K562 (cell line): ENCODE measurements around the gene SLC22A23. TPM values are rescaled to one million over a fixed set of nuclear protein-coding genes. Genes with fewer than 3 reads are reported as not detected.
A peak's percentile ranks its signal among the peaks of the same experiment; 100 is the strongest.

Source experiments
- CHD4 ChIP-seq: fragments of 200-600 bp; sonication (generic); IDR thresholded peaks from 3 replicates; pipeline ENCODE4 v1.6.1; 2012; ENCODE audit warnings: low read depth, mild to moderate bottlenecking, mixed read lengths, low read length, inconsistent platforms; ENCODE audit not compliant: insufficient read depth, insufficient replicate concordance, poor library complexity, severe bottlenecking
- E2F3 ChIP-seq: fragments of 250-450 bp; sonication (Bioruptor Pico); IDR thresholded peaks from 2 replicates; pipeline ENCODE4 v1.4.0; 2020; ENCODE audit warnings: mild to moderate bottlenecking
- EP300 ChIP-seq: IDR thresholded peaks from 2 replicates; pipeline ENCODE4 v1.6.1; 2012; ENCODE audit warnings: low read length, improper control_type of control experiment
- EP400 ChIP-seq: fragments of 450-650 bp; IDR thresholded peaks from 2 replicates; pipeline ENCODE4 v1.6.1; 2017; ENCODE audit warnings: antibody characterized with exemption, mild to moderate bottlenecking, moderate library complexity
- GATAD2A ChIP-seq: fragments of 450-650 bp; IDR thresholded peaks from 2 replicates; pipeline ENCODE4 v1.6.1; 2017
- MED1 ChIP-seq: sonication (generic); formaldehyde crosslinking; IDR thresholded peaks from 2 replicates; pipeline ENCODE4 v1.8.1; 2023; ENCODE audit warnings: missing genetic modification reagents, borderline replicate concordance
- MYC ChIP-seq, 2 experiments: fragments of 250-450 bp in 1 of 2; sonication (Bioruptor Pico) in 1 of 2; IDR thresholded peaks; 2 replicates each; pipeline versions ENCODE4 v1.5.1 to v1.6.1; 2012 to 2021; ENCODE audit warnings: low read depth in 2 of 2, borderline replicate concordance in 1 of 2, improper control_type of control experiment in 1 of 2, low read length in 1 of 2, mild to moderate bottlenecking in 1 of 2, moderate library complexity in 1 of 2
- NEUROD1 ChIP-seq: fragments of 150-350 bp; IDR thresholded peaks from 2 replicates; pipeline ENCODE4 v1.6.1; 2014; ENCODE audit warnings: borderline replicate concordance, low read length, low read depth; ENCODE audit not compliant: partially characterized antibody
- NR2C2 ChIP-seq, 2 experiments: fragments of 200-800 bp in 1 of 2; sonication (Bioruptor generic) in 1 of 2; sonication (generic) in 1 of 2; formaldehyde crosslinking in 1 of 2; IDR thresholded peaks; 2 replicates each; pipeline versions ENCODE4 v1.6.1 to v1.8.0; 2016 to 2022; ENCODE audit warnings: mild to moderate bottlenecking in 1 of 2, missing compliant biosample characterization in 1 of 2, missing genetic modification characterization in 1 of 2, missing genetic modification reagents in 1 of 2
- PHTF2 ChIP-seq: fragments of 250-450 bp; sonication (Bioruptor Pico); IDR thresholded peaks from 2 replicates; pipeline ENCODE4 v1.5.0; 2021; ENCODE audit warnings: mild to moderate bottlenecking
- POLR3A ChIP-seq: IDR thresholded peaks from 2 replicates; pipeline ENCODE4 v1.6.1; 2011; ENCODE audit warnings: borderline replicate concordance, mild to moderate bottlenecking, moderate library complexity; ENCODE audit not compliant: insufficient read length, insufficient read depth; ENCODE audit errors: extremely low read depth
- RBBP5 ChIP-seq: fragments of 200-600 bp; sonication (generic); IDR thresholded peaks from 2 replicates; pipeline ENCODE4 v1.6.1; 2012; ENCODE audit warnings: borderline replicate concordance, mild to moderate bottlenecking, low read length, control low read depth, inconsistent platforms; ENCODE audit not compliant: insufficient read depth, poor library complexity, severe bottlenecking
- RBM15 ChIP-seq: fragments of 200-400 bp; formaldehyde crosslinking; IDR thresholded peaks from 2 replicates; pipeline ENCODE4 v1.6.1; 2018; ENCODE audit warnings: mild to moderate bottlenecking, low read length, moderate library complexity; ENCODE audit not compliant: insufficient read depth
- SRSF1 ChIP-seq: fragments of 200-400 bp; formaldehyde crosslinking; IDR thresholded peaks from 2 replicates; pipeline ENCODE4 v1.6.1; 2017; ENCODE audit warnings: mild to moderate bottlenecking, low read depth, low read length, moderate library complexity
- STAT6 ChIP-seq: sonication (generic); formaldehyde crosslinking; IDR thresholded peaks from 2 replicates; pipeline ENCODE4 v1.8.1; 2023; ENCODE audit warnings: mild to moderate bottlenecking, missing genetic modification reagents
- XRCC5 ChIP-seq: fragments of 200-400 bp; formaldehyde crosslinking; IDR thresholded peaks from 2 replicates; pipeline ENCODE4 v1.6.1; 2017; ENCODE audit warnings: low read depth, mild to moderate bottlenecking, low read length
- ZBTB7A ChIP-seq: IDR thresholded peaks from 2 replicates; pipeline ENCODE4 v1.6.1; 2011; ENCODE audit warnings: low read depth, mild to moderate bottlenecking, low read length, moderate library complexity, borderline replicate concordance; ENCODE audit not compliant: control insufficient read depth
- ZNF668 ChIP-seq: fragments of 250-450 bp; sonication (Bioruptor Pico); IDR thresholded peaks from 2 replicates; pipeline ENCODE4 v1.8.0; 2022; ENCODE audit warnings: mild to moderate bottlenecking, inconsistent platforms
- polyA plus RNA-seq, 8 experiments: library from polyadenylated mRNA; depleted of rRNA in 4 of 8; stranded (reverse) in 5 of 8; unstranded in 3 of 8; fragments of >200 nt; fragmentation: Nextera tagmentation in 2 of 8; fragmentation: Illumina TruSeq in 1 of 8; extraction: Ambion mirVana in 2 of 8; extraction: Trizol in 1 of 8; gene quantifications; 2 replicates each; pipeline versions ENCODE4 v1.2.1 to v1.2.3, GENCODE V29; 2011 to 2014; ENCODE audit warnings: inconsistent platforms in 1 of 8, missing spikeins in 1 of 8
- total RNA-seq, 7 experiments: library from RNA; depleted of rRNA in 6 of 7; stranded (reverse); fragments of >200 nt in 6 of 7; fragmentation: Illumina TruSeq in 2 of 7; extraction: Trizol in 2 of 7; gene quantifications; 2 replicates each; pipeline versions ENCODE4 v1.2.1 to v1.2.3, GENCODE V29; 2011 to 2021; ENCODE audit warnings: low replicate concordance in 1 of 7
- TF ChIP-seq, protein P1 (sequence below), 2 experiments: IDR thresholded peaks; 2 replicates each; pipeline ENCODE4 v1.6.1; 2012; ENCODE audit warnings: improper control_type of control experiment in 2 of 2, low read depth in 2 of 2, low read length in 2 of 2, borderline replicate concordance in 1 of 2

The SLC22A23 gene
- total and polyA plus RNA-seq, 9 of the 15 experiments (the other 6 are each of a cell fraction or from before 2014, with no cell fraction given), result 0.30 to 8.7 (median 2.5) TPM

DNA sequence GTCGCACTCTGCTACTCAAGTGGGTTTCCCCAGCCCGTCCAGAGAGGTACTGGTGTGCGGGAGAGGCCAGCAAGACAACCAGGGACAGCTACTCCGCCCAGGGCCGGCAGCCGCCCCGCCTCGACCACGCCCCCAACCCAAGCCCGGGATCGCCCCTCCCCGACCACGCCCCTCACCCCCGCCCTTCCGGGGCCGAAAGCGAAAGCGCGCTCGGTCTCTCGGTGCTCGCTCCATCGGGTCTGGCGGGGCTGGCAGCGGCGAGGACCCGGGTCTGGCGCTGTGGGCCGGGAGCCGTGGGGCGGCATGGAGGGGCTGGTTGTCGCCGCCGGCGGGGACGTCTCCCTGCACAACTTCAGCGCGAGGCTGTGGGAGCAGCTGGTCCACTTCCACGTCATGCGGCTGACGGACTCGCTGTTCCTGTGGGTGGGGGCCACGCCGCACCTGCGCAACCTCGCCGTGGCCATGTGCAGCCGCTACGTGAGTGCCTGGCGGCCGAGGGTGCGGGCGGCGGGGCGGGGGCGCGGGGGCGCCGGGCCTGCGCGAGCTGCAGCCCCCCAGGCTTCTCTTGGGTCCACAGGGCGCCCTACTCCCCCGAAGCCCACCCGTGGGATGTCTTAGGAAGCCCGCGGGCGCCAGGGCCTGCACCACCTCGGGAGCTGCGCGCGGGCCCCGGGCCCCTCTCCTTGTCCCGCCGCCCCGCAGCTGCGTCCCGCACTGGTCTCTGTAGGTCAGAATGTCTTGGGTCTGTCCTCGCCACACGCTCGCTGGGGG, 197.9 kb downstream of the SLC22A23 start, which contains the start of gene PSMG4 (continued):
- TF ChIP-seq XRCC5, result 0 out of 2 replicates have a peak, but pooled peaks have one; percentile 59
- TF ChIP-seq MYC (IDR thresholded peaks at IDR 0.05; ENCODE audit: low read depth, low read length), result peak; percentile 91
- TF ChIP-seq MYC (CRISPR knock-in tag; IDR thresholded peaks at IDR 0.05; ENCODE audit: borderline replicate concordance, low read depth), result no peak
- TF ChIP-seq MED1, result 0 out of 2 replicates have a peak, but pooled peaks have one; percentile 63
- TF ChIP-seq RBM15, result no peak
- TF ChIP-seq EP300, result 0 out of 2 replicates have a peak, but pooled peaks have one; percentile 29
- TF ChIP-seq ZBTB7A, result peak; percentile 57; the same call in 1 of the 2 replicates
- peak; percentile 73 for TF ChIP-seq E2F3 (CRISPR knock-in tag)
- peak; percentile 96 for TF ChIP-seq EP400
- no peak for TF ChIP-seq POLR3A
- TF ChIP-seq NR2C2 (CRISPR knock-in tag; IDR thresholded peaks at IDR 0.05), result peak; percentile 84; the same call in 1 of the 2 replicates
- peak; percentile 51; the same call in 1 of the 2 replicates for TF ChIP-seq NR2C2 (tag; IDR thresholded peaks at IDR 0.05)
- TF ChIP-seq NEUROD1, result peak; percentile 92
- TF ChIP-seq SRSF1, result no peak
- TF ChIP-seq STAT6 (CRISPR knock-in tag), result 0 out of 2 replicates have a peak, but pooled peaks have one; percentile 45
- TF ChIP-seq RBBP5, result peak; percentile 100
- TF ChIP-seq, protein P1, sequence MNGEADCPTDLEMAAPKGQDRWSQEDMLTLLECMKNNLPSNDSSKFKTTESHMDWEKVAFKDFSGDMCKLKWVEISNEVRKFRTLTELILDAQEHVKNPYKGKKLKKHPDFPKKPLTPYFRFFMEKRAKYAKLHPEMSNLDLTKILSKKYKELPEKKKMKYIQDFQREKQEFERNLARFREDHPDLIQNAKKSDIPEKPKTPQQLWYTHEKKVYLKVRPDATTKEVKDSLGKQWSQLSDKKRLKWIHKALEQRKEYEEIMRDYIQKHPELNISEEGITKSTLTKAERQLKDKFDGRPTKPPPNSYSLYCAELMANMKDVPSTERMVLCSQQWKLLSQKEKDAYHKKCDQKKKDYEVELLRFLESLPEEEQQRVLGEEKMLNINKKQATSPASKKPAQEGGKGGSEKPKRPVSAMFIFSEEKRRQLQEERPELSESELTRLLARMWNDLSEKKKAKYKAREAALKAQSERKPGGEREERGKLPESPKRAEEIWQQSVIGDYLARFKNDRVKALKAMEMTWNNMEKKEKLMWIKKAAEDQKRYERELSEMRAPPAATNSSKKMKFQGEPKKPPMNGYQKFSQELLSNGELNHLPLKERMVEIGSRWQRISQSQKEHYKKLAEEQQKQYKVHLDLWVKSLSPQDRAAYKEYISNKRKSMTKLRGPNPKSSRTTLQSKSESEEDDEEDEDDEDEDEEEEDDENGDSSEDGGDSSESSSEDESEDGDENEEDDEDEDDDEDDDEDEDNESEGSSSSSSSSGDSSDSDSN (IDR thresholded peaks at IDR 0.05; ENCODE audit: borderline replicate concordance in 1 of 2, low read depth in 2 of 2, low read length in 2 of 2), result 0 out of 4 replicates have a peak, but pooled peaks of 1 of the 2 experiments have one; percentile 24
- TF ChIP-seq GATAD2A, result 0 out of 2 replicates have a peak, but pooled peaks have one; percentile 55
- no peak for TF ChIP-seq PHTF2 (CRISPR knock-in tag)
- TF ChIP-seq ZNF668, result 0 out of 2 replicates have a peak, but pooled peaks have one; percentile 7
- TF ChIP-seq CHD4, result no peak
